ENCODE data around the gene DNAJC13. TPM values are rescaled to one million over a fixed set of nuclear protein-coding genes. Genes with fewer than 3 reads are reported as not detected.
"Not testable (repeated sequence)": the region's sequence is repeated elsewhere in the genome, so short reads cannot be mapped to it uniquely, and the experiment has no call there.

The DNAJC13 gene
- 91.8 and 107 TPM in 2 replicates for total RNA-seq

- peak; percentile 96 for DNase-seq (ENCODE audit: low read depth)
- TF ChIP-seq CTCF (IDR thresholded peaks at IDR 0.05; ENCODE audit: insufficient read depth, low read depth, low read length) = no peak
- H3K4me3 ChIP-seq (ENCODE audit: low read depth, low read length) = peak within 1 kb of the TSS; percentile 100
These were observed at the start of gene DNAJC13 for GRCh38 chr3:132416807-132417694. TSS of gene DNAJC13 (plus strand) at chr3:132417502. CDS start at chr3:132434551, 17,049 bp downstream.

GRCh38 chr3:132368515-132368914, 48.8 kb upstream of the DNAJC13 start:
- no peak overlapping the region for H3K4me3 ChIP-seq (ENCODE audit: low read depth, low read length)
- no peak for TF ChIP-seq CTCF (IDR thresholded peaks at IDR 0.05; ENCODE audit: insufficient read depth, low read depth, low read length)
- no peak for DNase-seq (ENCODE audit: low read depth)

GRCh38 chr3:132368962-132369361, 48.3 kb upstream of the DNAJC13 start:
- DNase-seq (ENCODE audit: low read depth) = no peak
- TF ChIP-seq CTCF (IDR thresholded peaks at IDR 0.05; ENCODE audit: insufficient read depth, low read depth, low read length) = no peak
- H3K4me3 ChIP-seq (ENCODE audit: low read depth, low read length) = no peak overlapping the region

GRCh38 chr3:132376945-132377354, 40.4 kb upstream of the DNAJC13 start:
- H3K4me3 ChIP-seq (ENCODE audit: low read depth, low read length) = peak overlapping the region; percentile 49
- DNase-seq (ENCODE audit: low read depth) = not testable (repeated sequence)

- no peak for DNase-seq (ENCODE audit: low read depth)
- H3K4me3 ChIP-seq (ENCODE audit: low read depth, low read length) = no peak overlapping the region
- no peak for TF ChIP-seq CTCF (IDR thresholded peaks at IDR 0.05; ENCODE audit: insufficient read depth, low read depth, low read length)
These were observed 39.1 kb upstream of the DNAJC13 start for GRCh38 chr3:132378048-132378762.

GRCh38 chr3:132378846-132379245, 38.5 kb upstream of the DNAJC13 start:
- TF ChIP-seq CTCF (IDR thresholded peaks at IDR 0.05; ENCODE audit: insufficient read depth, low read depth, low read length) = no peak
- H3K4me3 ChIP-seq (ENCODE audit: low read depth, low read length) = no peak overlapping the region
- DNase-seq (ENCODE audit: low read depth) = no peak

- DNase-seq (ENCODE audit: low read depth) = peak; percentile 42
- no peak overlapping the region for H3K4me3 ChIP-seq (ENCODE audit: low read depth, low read length)
- TF ChIP-seq CTCF (IDR thresholded peaks at IDR 0.05; ENCODE audit: insufficient read depth, low read depth, low read length) = no peak
These were observed 36.4 kb upstream of the DNAJC13 start for GRCh38 chr3:132380920-132381319.
